Hematopoietic multipotent progenitor cell (in vitro differentiated cells): ENCODE results near the gene SCN1A. TPM values are rescaled to one million over a fixed set of nuclear protein-coding genes. Genes with fewer than 3 reads are reported as not detected.
"Not testable (repeated sequence)": the region's sequence is repeated elsewhere in the genome, so short reads cannot be mapped to it uniquely, and the experiment has no call there.

Source experiments
- DNase-seq, 3 donors: peaks; one replicate each; pipeline ENCODE4 v3.0.0-alpha.2; 2011 to 2015; ENCODE audit warnings: low read depth in 2 of 3, low spot score in 2 of 3
- total RNA-seq: library from RNA; depleted of rRNA; stranded (reverse); fragments of >200 nt; gene quantifications from one replicate; pipeline ENCODE4 v1.2.3, GENCODE V29; 2012

Gene SCN1A
- total RNA-seq, 1 donor, result under 0.01 TPM

GRCh38 chr2:166135849-166136258, 8.0 kb upstream of the SCN1A start:
- DNase-seq, result no peak

GRCh38 chr2:166135152-166135848, 7.5 kb upstream of the SCN1A start:
- no peak for DNase-seq

GRCh38 chr2:166134252-166135151, 6.7 kb upstream of the SCN1A start:
- no peak for DNase-seq

DNA sequence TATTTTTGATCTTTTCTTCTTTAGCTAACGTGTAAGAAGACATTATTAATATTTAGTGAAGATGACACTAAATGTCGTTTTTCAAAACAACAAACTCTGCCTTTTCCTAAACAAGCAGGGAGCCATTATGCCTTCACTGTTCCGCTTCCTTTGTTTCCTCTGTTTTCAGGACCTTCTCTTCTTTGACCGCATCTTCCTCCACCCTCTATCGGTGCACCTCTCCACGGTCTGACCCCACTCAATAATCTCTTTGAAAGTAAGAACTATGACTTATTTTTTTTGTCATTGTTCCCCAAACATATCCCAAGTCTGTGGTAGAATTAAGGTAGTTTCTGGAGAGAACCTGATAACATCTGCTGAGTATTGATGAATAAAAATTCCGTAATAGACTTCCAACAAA, 5.8 kb upstream of the SCN1A start:
- no peak for DNase-seq

DNA sequence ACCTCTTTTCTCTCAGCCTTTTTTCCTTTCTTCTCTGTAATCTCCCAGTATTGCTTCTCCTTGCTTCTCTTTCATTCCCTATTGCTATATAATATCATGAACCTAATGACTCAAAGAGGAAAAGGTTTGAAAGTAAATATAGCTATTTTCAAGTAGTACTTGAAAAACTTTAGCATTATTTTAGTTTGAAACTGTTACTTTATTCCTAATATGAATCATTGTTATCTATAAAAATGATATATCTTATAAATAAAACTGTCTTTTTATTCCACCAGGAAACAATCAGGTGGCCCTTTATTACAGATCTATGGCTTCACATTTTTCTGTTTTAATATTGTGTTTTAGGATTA, 311 bp upstream of the SCN1A start:
- no peak for DNase-seq

GRCh38 chr2:166126007-166126639, 1.7 kb downstream of the SCN1A start:
- no peak for DNase-seq

DNA sequence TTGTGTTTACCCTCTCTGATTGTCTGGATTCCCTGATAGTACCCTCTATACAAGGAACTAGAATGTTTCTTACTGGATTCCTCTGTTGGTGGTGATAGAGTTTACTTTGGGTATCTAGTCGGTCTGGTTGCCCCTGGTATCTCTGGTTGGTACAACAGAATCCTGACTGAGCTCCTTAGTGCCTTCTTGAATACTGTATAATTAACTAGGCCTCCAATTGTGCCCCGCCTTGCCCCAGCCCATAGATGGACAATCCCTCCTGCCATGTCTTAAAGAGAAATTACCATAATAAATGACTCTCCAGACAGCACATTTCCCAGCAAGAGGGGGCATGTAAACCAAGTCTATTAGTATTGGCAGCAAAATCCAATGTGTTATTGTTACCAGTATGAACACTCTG, 2.3 kb downstream of the SCN1A start:
- no peak for DNase-seq

GRCh38 chr2:166118180-166118579, 9.6 kb downstream of the SCN1A start:
- no peak for DNase-seq

DNA sequence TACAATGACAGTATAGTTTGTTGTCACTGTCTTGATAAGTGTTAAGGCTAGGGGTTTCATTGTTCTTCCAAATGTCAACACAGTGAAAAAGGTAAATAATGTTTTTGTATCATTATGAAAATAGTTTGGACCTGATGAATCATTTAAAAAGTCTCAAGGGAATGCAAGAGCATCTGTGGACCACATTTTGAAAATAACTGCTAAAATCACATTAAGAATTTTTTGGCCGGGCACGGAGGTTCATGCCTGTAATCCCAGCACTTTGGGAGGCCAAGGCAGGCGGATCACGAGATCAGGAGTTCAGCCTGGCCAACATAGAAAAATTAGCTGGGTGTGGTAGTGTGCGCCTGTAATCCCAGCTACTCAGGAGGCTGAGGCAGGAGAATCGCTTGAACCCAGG, 10.3 kb downstream of the SCN1A start:
- no peak for DNase-seq

GRCh38 chr2:166115589-166115988, 12.2 kb downstream of the SCN1A start:
- no peak for DNase-seq

GRCh38 chr2:166112193-166112605, 15.6 kb downstream of the SCN1A start:
- no peak for DNase-seq

DNA sequence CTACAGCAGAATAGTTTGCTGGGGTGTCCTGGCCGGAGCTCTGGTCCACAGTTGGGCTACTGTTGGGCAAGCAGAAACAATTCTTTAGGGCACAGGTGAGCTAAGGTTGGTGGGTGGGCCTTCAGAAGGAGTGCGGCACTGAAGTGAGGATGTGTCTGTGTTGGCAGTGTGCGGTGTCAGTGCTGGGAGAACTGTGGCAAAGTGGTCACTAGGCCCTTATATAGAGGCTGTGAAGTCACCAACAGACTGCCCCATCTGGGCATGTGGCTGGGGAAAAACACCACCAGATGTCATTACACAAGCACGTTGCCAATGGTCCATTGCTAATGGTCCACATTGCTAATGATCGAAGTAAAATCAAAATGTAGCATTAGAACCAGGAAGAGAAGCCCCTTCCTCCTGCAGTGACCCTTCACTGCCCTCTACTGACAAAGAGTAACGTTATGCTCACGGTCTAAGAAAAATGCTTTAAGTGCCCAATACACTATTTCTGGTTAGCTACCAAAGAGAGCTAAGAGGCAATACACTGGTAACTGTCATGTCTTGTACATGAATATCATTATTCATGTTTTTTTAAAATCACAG, 21.3 kb downstream of the SCN1A start:
- DNase-seq, result peak in 2 of 3 donors; percentile 29 to 59

DNA sequence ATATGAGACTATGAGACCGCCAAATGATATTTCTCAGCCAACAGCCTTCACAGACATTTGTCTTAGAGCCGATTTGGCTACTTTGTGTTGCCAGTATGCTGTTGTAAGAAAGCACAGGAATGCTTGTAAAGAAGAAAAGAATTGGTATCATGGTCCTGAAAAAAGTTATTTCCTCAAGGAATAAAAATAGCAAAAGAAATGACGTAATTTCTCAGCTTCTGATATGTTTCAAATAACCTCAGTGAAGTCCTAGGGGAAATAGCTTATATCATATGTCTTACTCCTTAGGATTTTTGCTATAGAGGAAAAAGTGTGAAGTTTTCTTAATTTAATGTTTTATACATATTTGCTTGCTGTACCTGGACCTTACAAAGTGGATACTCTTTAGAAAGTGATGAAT, 23.0 kb downstream of the SCN1A start:
- DNase-seq, result no peak

DNA sequence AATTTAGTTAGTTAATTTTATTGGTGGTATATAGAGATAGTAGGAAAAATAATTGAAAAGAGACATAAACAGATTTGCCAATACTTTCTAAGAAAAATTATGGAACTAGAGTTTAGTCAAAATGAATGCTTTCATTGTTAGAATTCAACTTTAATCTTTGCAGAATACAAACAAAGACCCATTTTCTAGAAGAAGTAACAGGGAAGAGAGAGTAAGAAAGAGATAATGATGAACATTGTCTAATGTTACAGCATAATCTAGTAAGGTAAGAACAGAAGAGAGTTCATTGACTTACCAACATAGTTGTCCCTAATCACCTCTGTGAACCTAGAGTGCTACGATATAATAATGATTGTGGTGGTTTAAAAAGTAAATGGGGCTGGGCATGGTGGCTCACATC, 23.7 kb downstream of the SCN1A start:
- no peak for DNase-seq

DNA sequence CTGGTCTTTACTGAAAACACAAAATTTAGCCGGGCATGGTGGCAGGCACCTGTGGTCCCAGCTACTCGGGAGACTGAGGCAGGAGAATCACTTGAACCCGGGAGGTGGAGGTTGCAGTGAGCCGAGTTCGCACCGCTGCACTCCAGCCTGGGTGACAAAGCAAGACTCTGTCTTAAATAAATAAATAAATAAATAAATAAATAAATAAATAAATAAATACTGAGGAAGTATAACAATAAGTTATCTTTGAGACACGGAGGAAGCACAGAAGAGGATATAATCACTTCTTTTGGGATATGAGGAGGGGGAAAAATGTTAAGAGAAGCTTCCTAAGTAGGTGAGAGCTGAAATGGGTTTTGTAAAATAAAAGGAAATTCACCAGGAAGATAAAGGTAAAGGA, 24.5 kb downstream of the SCN1A start:
- DNase-seq, result not testable (repeated sequence)

DNA sequence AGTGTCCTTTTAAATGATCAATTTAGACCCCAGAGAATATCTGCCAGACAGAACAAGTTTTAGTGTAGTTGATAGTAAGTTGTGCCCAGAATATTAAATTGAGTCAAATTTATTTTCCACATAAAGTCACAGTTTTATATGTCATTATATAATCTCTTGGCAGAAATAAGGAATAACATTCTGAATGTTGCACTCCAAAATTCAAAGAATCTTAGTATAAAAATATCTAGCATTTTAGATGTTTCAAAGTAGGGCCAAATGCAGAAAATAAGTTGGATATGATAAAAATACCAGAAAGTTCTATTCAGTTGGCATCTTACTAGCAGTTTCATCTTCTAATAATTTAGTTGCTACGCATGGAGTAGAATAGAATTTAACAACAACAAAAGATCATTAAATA, 33.5 kb downstream of the SCN1A start:
- no peak for DNase-seq

DNA sequence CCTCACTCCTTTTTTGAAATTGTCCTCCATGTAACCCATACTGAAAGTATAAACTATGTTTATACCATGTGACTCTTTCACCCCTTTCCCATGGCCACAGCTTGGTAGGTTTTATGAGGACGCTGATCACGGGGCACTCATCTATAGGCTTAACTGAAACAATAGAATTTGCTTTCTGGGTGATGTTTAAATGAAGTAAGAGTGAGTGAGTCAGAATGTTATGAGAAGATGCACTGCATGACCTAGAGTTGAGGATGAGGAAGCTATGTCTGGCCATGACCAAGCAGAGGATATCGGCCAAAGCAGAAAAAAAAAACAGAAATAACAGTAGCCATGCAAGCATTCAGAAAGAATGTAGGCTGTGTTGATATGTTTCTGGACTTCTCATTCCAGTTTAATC, 34.9 kb downstream of the SCN1A start:
- DNase-seq, result no peak

DNA sequence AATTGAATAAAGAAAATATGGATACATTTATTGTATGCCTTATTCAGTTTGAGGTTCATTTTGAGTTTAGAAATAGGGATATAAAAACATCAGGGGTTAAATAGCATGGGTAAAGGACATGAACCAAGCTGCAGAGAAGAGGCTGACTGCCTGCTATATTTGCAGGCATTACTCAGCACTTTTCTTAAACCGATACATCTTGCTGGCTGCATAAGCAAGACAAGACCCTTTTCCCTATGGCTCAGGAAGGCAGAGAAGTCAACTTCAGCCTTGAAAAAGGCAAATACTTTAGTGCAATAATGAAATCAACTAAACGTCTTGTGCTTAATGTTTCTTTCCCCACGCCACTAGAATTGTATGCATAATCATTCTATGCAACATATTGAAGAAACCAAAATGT, 36.4 kb downstream of the SCN1A start:
- peak in 2 of 3 donors; percentile 4 to 35 for DNase-seq

GRCh38 chr2:166090908-166091307, 36.9 kb downstream of the SCN1A start:
- no peak for DNase-seq

DNA sequence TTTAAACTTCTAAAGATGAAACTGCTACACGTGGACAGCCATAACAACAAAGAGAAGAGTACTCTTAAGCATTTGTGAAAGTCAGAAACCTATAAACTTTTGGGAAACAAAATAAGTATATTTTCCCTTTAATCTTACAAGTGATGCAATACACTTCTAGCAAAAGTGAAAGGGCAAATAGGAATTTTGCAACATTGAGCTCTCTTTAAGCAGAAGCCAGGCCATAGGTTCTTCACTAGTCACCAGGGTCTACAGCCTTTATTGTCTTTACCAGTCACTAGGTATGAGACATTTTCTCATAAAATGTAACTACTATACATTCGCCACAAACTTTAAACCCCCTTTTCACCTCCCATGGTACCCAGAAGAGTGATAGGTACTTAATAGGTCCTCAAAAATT, 37.5 kb downstream of the SCN1A start:
- DNase-seq, result no peak

GRCh38 chr2:166088634-166089033, 39.2 kb downstream of the SCN1A start:
- no peak for DNase-seq
